ENCODE data around the gene PRM2.

PRM2 gene

DNA sequence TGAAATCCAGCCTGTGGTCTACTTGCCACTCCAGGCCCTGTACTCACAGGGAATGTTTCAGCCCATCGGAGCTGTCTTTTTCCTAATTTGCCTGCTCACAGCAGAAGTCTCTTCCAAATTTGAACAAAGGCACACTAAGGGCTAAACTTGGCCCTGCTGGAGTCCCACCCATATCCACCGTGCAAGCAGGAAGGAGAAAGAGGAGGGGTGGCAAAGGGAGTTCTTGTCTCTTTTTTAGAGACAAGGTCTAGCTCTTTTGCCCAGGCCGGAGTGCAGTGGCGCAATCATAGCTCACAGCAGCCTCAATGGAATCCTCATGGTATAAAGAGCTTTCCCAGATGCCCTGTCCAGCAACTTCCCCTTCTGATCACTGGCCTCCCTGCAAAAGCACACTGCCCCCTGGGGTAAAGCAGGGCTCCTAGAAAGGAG is 7.6 kb upstream of the PRM2 start:
- peak; percentile 70 for ATAC-seq
- TF ChIP-seq, protein P1, sequence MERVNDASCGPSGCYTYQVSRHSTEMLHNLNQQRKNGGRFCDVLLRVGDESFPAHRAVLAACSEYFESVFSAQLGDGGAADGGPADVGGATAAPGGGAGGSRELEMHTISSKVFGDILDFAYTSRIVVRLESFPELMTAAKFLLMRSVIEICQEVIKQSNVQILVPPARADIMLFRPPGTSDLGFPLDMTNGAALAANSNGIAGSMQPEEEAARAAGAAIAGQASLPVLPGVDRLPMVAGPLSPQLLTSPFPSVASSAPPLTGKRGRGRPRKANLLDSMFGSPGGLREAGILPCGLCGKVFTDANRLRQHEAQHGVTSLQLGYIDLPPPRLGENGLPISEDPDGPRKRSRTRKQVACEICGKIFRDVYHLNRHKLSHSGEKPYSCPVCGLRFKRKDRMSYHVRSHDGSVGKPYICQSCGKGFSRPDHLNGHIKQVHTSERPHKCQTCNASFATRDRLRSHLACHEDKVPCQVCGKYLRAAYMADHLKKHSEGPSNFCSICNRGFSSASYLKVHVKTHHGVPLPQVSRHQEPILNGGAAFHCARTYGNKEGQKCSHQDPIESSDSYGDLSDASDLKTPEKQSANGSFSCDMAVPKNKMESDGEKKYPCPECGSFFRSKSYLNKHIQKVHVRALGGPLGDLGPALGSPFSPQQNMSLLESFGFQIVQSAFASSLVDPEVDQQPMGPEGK (CRISPR knock-in tag; IDR thresholded peaks at IDR 0.05; ENCODE audit: borderline replicate concordance), result no peak
- TF ChIP-seq, protein P2, sequence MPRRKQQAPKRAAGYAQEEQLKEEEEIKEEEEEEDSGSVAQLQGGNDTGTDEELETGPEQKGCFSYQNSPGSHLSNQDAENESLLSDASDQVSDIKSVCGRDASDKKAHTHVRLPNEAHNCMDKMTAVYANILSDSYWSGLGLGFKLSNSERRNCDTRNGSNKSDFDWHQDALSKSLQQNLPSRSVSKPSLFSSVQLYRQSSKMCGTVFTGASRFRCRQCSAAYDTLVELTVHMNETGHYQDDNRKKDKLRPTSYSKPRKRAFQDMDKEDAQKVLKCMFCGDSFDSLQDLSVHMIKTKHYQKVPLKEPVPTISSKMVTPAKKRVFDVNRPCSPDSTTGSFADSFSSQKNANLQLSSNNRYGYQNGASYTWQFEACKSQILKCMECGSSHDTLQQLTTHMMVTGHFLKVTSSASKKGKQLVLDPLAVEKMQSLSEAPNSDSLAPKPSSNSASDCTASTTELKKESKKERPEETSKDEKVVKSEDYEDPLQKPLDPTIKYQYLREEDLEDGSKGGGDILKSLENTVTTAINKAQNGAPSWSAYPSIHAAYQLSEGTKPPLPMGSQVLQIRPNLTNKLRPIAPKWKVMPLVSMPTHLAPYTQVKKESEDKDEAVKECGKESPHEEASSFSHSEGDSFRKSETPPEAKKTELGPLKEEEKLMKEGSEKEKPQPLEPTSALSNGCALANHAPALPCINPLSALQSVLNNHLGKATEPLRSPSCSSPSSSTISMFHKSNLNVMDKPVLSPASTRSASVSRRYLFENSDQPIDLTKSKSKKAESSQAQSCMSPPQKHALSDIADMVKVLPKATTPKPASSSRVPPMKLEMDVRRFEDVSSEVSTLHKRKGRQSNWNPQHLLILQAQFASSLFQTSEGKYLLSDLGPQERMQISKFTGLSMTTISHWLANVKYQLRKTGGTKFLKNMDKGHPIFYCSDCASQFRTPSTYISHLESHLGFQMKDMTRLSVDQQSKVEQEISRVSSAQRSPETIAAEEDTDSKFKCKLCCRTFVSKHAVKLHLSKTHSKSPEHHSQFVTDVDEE (CRISPR knock-in tag; IDR thresholded peaks at IDR 0.05), result no peak
- TF ChIP-seq ZNF565 (CRISPR knock-in tag; conservative IDR thresholded peaks at IDR 0.05; ENCODE audit: low read depth) (no peak), TCF4 (CRISPR knock-in tag; IDR thresholded peaks at IDR 0.05; ENCODE audit: borderline replicate concordance) (no peak), GLIS3 (CRISPR knock-in tag; IDR thresholded peaks at IDR 0.05) (no peak), OSR1 (CRISPR knock-in tag; IDR thresholded peaks at IDR 0.05) (no peak), BACH2 (CRISPR knock-in tag; IDR thresholded peaks at IDR 0.05; ENCODE audit: borderline replicate concordance) (no peak), RARB (CRISPR knock-in tag; IDR thresholded peaks at IDR 0.05) (no peak), PPARA (CRISPR knock-in tag; IDR thresholded peaks at IDR 0.05; ENCODE audit: borderline replicate concordance) (no peak), ZFP3 (CRISPR knock-in tag; IDR thresholded peaks at IDR 0.05) (no peak)
- TF ChIP-seq, protein P3, sequence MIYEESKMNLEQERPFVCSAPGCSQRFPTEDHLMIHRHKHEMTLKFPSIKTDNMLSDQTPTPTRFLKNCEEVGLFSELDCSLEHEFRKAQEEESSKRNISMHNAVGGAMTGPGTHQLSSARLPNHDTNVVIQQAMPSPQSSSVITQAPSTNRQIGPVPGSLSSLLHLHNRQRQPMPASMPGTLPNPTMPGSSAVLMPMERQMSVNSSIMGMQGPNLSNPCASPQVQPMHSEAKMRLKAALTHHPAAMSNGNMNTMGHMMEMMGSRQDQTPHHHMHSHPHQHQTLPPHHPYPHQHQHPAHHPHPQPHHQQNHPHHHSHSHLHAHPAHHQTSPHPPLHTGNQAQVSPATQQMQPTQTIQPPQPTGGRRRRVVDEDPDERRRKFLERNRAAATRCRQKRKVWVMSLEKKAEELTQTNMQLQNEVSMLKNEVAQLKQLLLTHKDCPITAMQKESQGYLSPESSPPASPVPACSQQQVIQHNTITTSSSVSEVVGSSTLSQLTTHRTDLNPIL (CRISPR knock-in tag; IDR thresholded peaks at IDR 0.05; ENCODE audit: low read depth), result no peak
- TF ChIP-seq, protein P4, sequence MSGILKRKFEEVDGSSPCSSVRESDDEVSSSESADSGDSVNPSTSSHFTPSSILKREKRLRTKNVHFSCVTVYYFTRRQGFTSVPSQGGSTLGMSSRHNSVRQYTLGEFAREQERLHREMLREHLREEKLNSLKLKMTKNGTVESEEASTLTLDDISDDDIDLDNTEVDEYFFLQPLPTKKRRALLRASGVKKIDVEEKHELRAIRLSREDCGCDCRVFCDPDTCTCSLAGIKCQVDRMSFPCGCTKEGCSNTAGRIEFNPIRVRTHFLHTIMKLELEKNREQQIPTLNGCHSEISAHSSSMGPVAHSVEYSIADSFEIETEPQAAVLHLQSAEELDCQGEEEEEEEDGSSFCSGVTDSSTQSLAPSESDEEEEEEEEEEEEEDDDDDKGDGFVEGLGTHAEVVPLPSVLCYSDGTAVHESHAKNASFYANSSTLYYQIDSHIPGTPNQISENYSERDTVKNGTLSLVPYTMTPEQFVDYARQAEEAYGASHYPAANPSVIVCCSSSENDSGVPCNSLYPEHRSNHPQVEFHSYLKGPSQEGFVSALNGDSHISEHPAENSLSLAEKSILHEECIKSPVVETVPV (CRISPR knock-in tag; IDR thresholded peaks at IDR 0.05), result no peak

DNA sequence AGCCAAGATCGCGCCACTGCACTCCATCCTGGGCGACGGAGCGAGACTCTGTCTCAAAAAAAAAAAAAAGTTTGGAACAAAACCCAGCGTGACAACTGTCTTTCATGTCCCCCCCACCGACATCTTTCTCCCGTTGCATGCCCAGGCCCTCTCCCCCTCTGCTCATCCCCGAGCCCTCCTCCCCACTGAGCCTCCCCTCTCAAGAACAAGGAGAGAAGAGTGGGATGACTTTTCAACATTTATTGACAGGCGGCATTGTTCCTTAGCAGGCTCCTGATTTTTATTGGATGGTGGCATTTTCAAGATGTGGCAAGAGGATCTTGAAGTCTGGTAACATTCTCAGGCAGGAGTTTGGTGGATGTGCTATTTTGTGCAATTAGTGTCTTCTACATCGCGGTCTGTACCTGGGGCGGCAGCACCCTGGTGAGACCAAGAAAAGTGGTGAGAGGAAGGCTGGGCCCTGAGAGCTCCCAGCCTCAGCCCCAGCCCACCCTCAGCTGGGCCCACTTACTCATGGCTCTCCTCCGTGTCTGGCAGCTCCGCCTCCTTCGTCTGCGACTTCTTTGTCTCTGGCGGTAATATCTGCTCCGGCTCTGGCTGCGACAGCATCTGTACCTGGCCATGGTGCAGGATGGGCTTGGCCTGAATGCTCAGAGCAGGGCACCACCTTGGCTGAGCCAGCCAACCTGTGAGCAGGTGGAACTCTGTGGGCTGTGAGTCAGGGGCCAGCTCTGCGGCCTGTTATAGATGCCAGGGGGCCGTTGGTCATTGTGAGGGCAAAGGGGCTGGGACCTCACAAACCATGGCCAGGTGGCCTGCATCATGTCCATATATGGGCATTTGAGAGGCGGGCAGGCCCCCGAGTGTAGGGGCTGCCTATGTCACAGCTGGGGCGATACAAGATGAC is 4.6 kb upstream of the PRM2 start, which contains the start of gene PRM1:
Gene PRM1, minus strand, starts transcription at position 715 of the 907 bp plus-strand sequence. Its CDS starts 92 bp downstream, at position 623.
- TF ChIP-seq ZNF70 (CRISPR knock-in tag; IDR thresholded peaks at IDR 0.05) (no peak), ARNTL (CRISPR knock-in tag; IDR thresholded peaks at IDR 0.05; ENCODE audit: borderline replicate concordance, low read depth) (no peak), ZNF8 (CRISPR knock-in tag; IDR thresholded peaks at IDR 0.05) (no peak), ZFP30 (CRISPR knock-in tag; IDR thresholded peaks at IDR 0.05) (no peak), ISL1 (CRISPR knock-in tag; IDR thresholded peaks at IDR 0.05) (no peak), PPARA (CRISPR knock-in tag; IDR thresholded peaks at IDR 0.05; ENCODE audit: borderline replicate concordance) (no peak), GLIS3 (CRISPR knock-in tag; IDR thresholded peaks at IDR 0.05) (no peak), TOX (CRISPR knock-in tag; IDR thresholded peaks at IDR 0.05; ENCODE audit: borderline replicate concordance) (no peak), TCF4 (CRISPR knock-in tag; IDR thresholded peaks at IDR 0.05; ENCODE audit: borderline replicate concordance) (no peak), CSDC2 (CRISPR knock-in tag; IDR thresholded peaks at IDR 0.05) (no peak), OSR1 (CRISPR knock-in tag; IDR thresholded peaks at IDR 0.05) (no peak), ESRRG (CRISPR knock-in tag; IDR thresholded peaks at IDR 0.05) (no peak), SNAI2 (CRISPR knock-in tag; IDR thresholded peaks at IDR 0.05) (no peak), ZC3H10 (CRISPR knock-in tag; IDR thresholded peaks at IDR 0.05) (no peak)
- TF ChIP-seq, protein P4 (CRISPR knock-in tag; IDR thresholded peaks at IDR 0.05), result no peak
- TF ChIP-seq, protein P3 (CRISPR knock-in tag; IDR thresholded peaks at IDR 0.05; ENCODE audit: low read depth), result no peak
- TF ChIP-seq, protein P5, sequence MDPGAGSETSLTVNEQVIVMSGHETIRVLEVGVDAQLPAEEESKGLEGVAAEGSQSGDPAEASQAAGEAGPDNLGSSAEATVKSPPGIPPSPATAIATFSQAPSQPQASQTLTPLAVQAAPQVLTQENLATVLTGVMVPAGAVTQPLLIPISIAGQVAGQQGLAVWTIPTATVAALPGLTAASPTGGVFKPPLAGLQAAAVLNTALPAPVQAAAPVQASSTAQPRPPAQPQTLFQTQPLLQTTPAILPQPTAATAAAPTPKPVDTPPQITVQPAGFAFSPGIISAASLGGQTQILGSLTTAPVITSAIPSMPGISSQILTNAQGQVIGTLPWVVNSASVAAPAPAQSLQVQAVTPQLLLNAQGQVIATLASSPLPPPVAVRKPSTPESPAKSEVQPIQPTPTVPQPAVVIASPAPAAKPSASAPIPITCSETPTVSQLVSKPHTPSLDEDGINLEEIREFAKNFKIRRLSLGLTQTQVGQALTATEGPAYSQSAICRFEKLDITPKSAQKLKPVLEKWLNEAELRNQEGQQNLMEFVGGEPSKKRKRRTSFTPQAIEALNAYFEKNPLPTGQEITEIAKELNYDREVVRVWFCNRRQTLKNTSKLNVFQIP (CRISPR knock-in tag; IDR thresholded peaks at IDR 0.05; ENCODE audit: borderline replicate concordance, low read depth), result no peak
- TF ChIP-seq, protein P2 (CRISPR knock-in tag; IDR thresholded peaks at IDR 0.05), result no peak
- ATAC-seq, result no peak

Measured in SK-N-SH treated with all-trans-retinoic acid at 6 μM for 48 hours (cell line).